OCI-LY7 (cell line): Measurements from ENCODE around the gene LIN28A. TPM values are rescaled to one million over a fixed set of nuclear protein-coding genes. Genes with fewer than 3 reads are reported as not detected.

Experiments
- BruUV-seq: library from RNA; stranded (reverse); fragments of 400-500 nt; replicated peaks from 2 replicates; lab custom pipeline; 2021; lab: Mats Ljungman, UMichigan
- CTCF ChIA-PET: fragments of 300-600 bp; sonication (Branson Sonifier 250); formaldehyde crosslinking; loops from one replicate; lab custom pipeline; 2022; ENCODE audit warnings: antibody characterized with exemption; ENCODE audit not compliant: unreplicated experiment; lab: Charles Lee
- POLR2A ChIA-PET: fragments of 300-600 bp; sonication (Branson Sonifier 250); formaldehyde crosslinking; loops from one replicate; lab custom pipeline; 2022; ENCODE audit warnings: antibody characterized with exemption; lab: Charles Lee
- DNase-seq: peaks from one replicate; pipeline ENCODE4 v3.0.0-alpha.2; 2015; ENCODE audit warnings: low spot score
- H2AFZ ChIP-seq: fragments of 200-600 bp; sonication (generic), shearing (Covaris generic); 2 replicates; pipeline ENCODE4 v1.6.1; 2014; ENCODE audit warnings: mild to moderate bottlenecking, antibody characterized with exemption, low read length, moderate library complexity
- H3K27ac ChIP-seq: fragments of 200-600 bp; sonication (generic); 2 replicates; pipeline ENCODE4 v1.5.1; 2014; ENCODE audit warnings: mixed run types, low read depth, mild to moderate bottlenecking, moderate library complexity, low read length, inconsistent platforms; ENCODE audit not compliant: poor library complexity, severe bottlenecking
- H3K36me3 ChIP-seq: fragments of 200-600 bp; sonication (generic); 2 replicates; pipeline ENCODE4 v1.6.1; 2014; ENCODE audit warnings: mild to moderate bottlenecking, antibody characterized with exemption, low read length, moderate library complexity, mixed read lengths; ENCODE audit not compliant: insufficient read depth
- H3K4me1 ChIP-seq: fragments of 200-600 bp; sonication (generic); 2 replicates; pipeline ENCODE4 v1.5.1; 2014; ENCODE audit warnings: mild to moderate bottlenecking, low read length; ENCODE audit not compliant: insufficient read depth, poor library complexity, severe bottlenecking
- H3K4me2 ChIP-seq: fragments of 200-600 bp; sonication (generic); 2 replicates; pipeline ENCODE4 v1.6.1; 2014; ENCODE audit warnings: mild to moderate bottlenecking, low read length
- H3K4me3 ChIP-seq: fragments of 200-600 bp; sonication (generic); 2 replicates; pipeline ENCODE4 v1.5.1; 2014; ENCODE audit warnings: mild to moderate bottlenecking, low read depth, low read length; ENCODE audit not compliant: poor library complexity, severe bottlenecking
- H3K79me2 ChIP-seq: fragments of 200-600 bp; sonication (generic); 2 replicates; pipeline ENCODE4 v1.6.1; 2016; ENCODE audit warnings: low read depth, mild to moderate bottlenecking, low read length, moderate library complexity, mixed read lengths; ENCODE audit not compliant: insufficient read depth
- H3K9me2 ChIP-seq: fragments of 200-600 bp; sonication (generic); 2 replicates; pipeline ENCODE4 v1.6.1; 2016; ENCODE audit warnings: mild to moderate bottlenecking, low read length, mixed read lengths; ENCODE audit not compliant: insufficient read depth
- H3K9me3 ChIP-seq: fragments of 200-600 bp; sonication (generic); 2 replicates; pipeline ENCODE4 v1.6.1; 2014; ENCODE audit warnings: mild to moderate bottlenecking, mixed run types, low read length, mixed read lengths
- H4K20me1 ChIP-seq: fragments of 200-600 bp; sonication (generic); 2 replicates; pipeline ENCODE4 v1.6.1; 2014; ENCODE audit warnings: mild to moderate bottlenecking, antibody characterized with exemption, low read length, moderate library complexity, mixed read lengths; ENCODE audit not compliant: insufficient read depth
- CTCF ChIP-seq: fragments of 200-600 bp; sonication (generic); conservative IDR thresholded peaks from 2 replicates; pipeline ENCODE4 v1.5.1; 2014; ENCODE audit warnings: mild to moderate bottlenecking, antibody characterized with exemption, low read length, moderate library complexity, mixed read lengths
- EZH2phosphoT487 ChIP-seq: fragments of 200-600 bp; sonication (generic); IDR thresholded peaks from 2 replicates; pipeline ENCODE4 v1.6.1; 2018; ENCODE audit warnings: low read depth, borderline replicate concordance, mild to moderate bottlenecking, mixed run types, antibody characterized with exemption, low read length, moderate library complexity, mixed read lengths
- intact Hi-C: fragments of 100-400 bp; cut with micrococcal nuclease; formaldehyde crosslinking; loops from one replicate; pipeline ENCODE4 v1.10.0; 2022; ENCODE audit not compliant: unreplicated experiment
- total RNA-seq, 2 experiments: library from RNA; depleted of rRNA in 1 of 2; stranded (reverse); fragments of >200 nt in 1 of 2; shearing (Covaris generic) in 1 of 2; gene quantifications; 2 replicates each; pipeline ENCODE4 v1.2.3, GENCODE V29; 2014 to 2022

LIN28A gene
- total RNA-seq, 2 experiments from 2014 or later, result not detected

GRCh38 chr1:26417111-26417759, 6.6 kb downstream of the LIN28A start:
- H4K20me1 ChIP-seq, result no peaks in the 10 kb centered on the region
- intact Hi-C loops, result loop anchor here (2.0 to 10.0 kb wide), 2 partner anchors 142 to 312 kb away; no protein-coding TSS in a partner anchor
- peak; percentile 86 for DNase-seq
- BruUV-seq, result no TSS peak
- H3K27ac ChIP-seq, result no peak overlapping the region
- H3K4me1 ChIP-seq, result no peaks in the 10 kb centered on the region
- no peaks in the 10 kb centered on the region for H3K36me3 ChIP-seq
- ChIA-PET POLR2A (interaction anchor here (0.6 to 0.9 kb wide), 3 partner anchors 32 to 160 kb away, joined by 4 read pairs; no protein-coding TSS in a partner anchor), CTCF (interaction anchor here (0.8 to 1.2 kb wide), 3 partner anchors 23 to 201 kb away, joined by 3 read pairs; no protein-coding TSS in a partner anchor)
- no peaks in the 10 kb centered on the region for H3K79me2 ChIP-seq
- H3K9me2 ChIP-seq, result no peaks in the 10 kb centered on the region
- no peaks in the 10 kb centered on the region for H3K9me3 ChIP-seq
- no peak overlapping the region for H2AFZ ChIP-seq
- TF ChIP-seq EZH2phosphoT487 (no peak), CTCF (peak; percentile 92)
- H3K4me2 ChIP-seq, result no peak overlapping the region
- H3K4me3 ChIP-seq, result no peak overlapping the region

- Histone ChIP-seq H3K4me2 (no peak overlapping the region), H3K27ac (no peak overlapping the region)
- POLR2A ChIA-PET, result no interaction called here
Observed at GRCh38 chr1:26418865-26419349, 8.3 kb downstream of the LIN28A start.

More at GRCh38 chr1:26418865-26419349, 8.3 kb downstream of the LIN28A start:
- Histone ChIP-seq H3K36me3 (no peaks in the 10 kb centered on the region), H3K9me2 (no peaks in the 10 kb centered on the region), H3K9me3 (no peaks in the 10 kb centered on the region), H3K4me3 (no peak overlapping the region), H4K20me1 (no peaks in the 10 kb centered on the region), H3K4me1 (no peaks in the 10 kb centered on the region), H2AFZ (no peak overlapping the region), H3K79me2 (no peaks in the 10 kb centered on the region)
- TF ChIP-seq EZH2phosphoT487 (no peak), CTCF (no peak)
- CTCF ChIA-PET, result no interaction called here
- DNase-seq, result no peak
- BruUV-seq, result no TSS peak
- intact Hi-C loops, result loop anchor here (10.0 kb wide), 1 partner anchor 314 kb away; no protein-coding TSS in a partner anchor
